HPDE6-E6E7 (cell line): ENCODE measurements around the gene LIPG.

Experiments used
- DNase-seq: peaks from one replicate; pipeline ENCODE4 v3.0.0; 2011; ENCODE audit warnings: missing footprints; ENCODE audit errors: extremely low spot score

LIPG gene

DNA sequence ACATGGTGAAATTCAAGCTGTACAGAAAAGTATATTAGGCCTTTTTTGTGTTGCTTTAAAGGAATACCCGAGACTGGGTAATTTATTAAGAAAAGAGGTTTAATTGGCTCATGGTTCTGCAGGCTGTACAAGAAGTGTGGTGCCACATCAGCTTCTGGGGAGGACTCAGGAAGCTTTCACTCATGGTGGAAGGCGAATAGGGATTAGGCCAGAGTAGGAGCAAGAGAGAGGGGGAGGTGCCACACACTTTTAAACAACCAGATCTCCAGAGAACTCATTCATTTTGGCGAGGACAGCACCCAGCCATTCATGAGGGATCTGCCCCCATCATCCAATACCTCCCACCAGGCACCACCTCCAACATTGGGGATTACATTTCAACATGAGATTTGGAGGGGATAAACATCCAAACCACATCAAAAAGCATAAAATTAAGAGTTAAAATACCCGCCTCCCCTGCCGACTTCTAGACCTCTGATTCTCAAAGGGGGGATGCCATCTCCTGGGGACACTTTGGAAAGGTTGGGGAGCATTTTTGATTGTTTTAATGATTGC, 15.1 kb upstream of the LIPG start:
- DNase-seq: no peak

DNA sequence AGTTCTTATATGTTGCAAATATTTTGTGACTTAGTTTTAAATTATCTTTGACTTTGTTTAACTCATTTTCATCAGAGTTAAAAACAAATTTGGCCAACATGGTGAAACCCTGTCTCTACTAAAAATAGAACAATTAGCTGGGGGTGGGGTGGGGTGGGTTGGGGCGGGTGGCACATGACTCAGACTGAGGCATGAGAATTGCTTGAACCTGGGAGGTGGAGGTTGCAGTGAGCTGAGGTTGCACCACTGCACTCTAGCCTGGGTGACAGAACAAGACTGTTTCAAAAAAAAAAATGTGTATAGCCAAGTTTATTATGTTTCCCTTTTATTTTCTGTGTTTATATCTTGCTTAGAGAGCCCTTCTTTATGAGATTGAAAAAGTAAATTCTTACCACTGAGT, 14.2 kb upstream of the LIPG start:
- DNase-seq: no peak

DNA sequence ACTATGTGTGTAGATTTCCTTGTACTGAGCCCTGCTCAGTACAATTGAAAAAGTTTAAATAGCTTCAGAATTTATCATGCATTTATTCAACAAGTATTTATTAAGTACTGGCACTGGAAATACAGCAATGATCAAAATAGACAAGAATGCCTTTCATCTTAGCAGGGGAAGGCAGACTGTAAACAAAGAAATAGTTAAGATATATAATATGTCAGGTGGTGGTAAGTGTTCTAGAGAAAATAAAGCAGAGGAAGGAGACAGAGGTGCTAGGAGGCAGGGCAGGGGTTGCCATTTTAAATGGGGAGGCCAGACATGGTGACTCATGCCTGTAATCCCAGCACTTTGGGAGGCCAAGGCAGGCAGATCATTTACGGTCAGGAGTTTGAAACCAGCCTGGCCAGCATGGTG, 13.6 kb upstream of the LIPG start:
- DNase-seq: no peak

DNA sequence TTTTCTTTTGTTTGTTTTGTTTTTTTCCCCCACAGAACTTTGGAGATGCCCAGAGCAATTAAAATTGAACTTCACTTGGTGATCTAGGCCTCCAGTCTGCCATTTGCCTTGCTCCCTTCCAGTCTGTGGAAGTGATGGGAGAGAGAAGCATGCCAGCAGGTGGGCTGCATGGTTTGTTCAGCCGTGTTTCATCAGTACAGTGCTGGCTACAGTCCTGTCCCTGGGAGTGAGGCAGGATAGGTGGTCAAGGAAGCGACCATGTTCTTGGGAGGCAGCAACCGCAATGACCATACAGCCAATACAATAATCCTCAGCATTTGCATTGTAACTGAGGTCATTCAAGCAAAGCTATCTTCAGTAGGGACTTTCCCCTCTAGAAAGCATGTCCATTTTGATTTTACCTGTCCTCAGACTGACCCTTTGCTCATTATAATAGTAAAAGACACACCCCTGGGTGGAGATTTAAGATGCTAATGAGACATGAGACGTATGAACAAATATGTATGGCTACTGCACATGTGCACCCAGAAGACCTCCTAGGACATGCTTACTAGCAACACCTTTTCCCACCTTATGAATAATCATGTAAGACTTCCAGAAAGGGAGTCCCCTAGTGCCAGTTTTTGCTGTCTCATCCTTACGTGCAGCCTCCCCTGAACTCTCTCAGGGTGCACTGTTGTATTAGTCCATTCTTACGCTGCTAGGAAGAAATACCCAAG, 11.1 kb upstream of the LIPG start:
- no peak for DNase-seq

DNA sequence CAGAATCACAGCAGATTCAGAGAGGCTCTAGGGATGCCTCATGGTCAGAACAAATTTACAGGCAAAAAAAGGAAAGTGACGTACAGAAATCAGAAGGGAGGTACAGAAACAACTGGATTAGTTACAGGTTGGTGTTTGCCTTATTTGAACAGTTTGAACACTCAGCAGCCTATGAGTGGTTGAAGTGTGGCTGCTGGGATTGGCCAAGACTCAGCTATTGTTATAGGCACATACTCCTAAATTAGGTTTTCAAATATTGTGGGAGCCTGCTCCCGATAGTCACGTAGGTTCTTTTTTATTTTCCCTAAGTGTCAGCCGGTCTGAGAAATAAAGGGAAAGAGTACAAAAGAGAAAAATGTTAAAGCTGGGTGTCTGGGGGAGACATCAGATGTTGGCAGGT, 8.9 kb upstream of the LIPG start:
- DNase-seq: no peak

DNA sequence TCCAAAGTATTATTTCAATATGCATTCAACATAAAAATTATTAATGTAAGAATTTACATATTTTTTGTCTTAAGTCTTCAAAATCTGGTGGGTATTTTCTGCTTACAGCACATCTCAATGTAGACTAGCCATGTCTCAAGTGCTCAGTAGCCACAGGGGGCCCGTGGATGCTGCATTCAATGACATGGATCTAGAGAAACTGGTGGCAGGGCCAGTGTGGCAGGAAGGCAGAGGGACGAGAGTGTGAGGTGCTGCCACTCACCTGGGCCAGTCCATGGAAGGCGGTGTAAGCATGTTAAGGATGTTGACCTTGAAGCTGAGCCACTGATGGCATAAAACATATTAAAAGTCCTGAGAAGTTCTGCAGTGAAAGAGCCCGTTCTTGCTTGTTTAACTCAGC, 6.2 kb upstream of the LIPG start:
- DNase-seq: no peak

DNA sequence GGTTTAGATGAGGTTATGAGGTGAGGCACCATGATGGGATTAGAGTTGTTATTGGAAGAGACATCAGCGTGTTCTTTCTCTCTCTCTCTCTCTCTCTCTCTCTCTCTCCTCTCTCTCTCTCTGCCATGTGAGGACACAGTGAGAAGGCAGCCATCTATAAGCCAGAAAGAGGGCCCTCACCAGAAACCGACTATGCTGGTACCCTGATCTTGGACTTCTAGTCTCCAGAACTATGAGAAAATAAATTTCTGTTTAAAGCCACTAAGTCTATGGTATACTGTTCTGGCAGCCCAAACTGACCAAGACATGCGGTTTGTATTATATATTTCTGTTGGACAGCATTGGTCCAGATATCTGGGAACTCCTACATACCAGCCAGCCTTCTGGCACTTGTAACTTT, 3.5 kb upstream of the LIPG start:
- DNase-seq: no peak

DNA sequence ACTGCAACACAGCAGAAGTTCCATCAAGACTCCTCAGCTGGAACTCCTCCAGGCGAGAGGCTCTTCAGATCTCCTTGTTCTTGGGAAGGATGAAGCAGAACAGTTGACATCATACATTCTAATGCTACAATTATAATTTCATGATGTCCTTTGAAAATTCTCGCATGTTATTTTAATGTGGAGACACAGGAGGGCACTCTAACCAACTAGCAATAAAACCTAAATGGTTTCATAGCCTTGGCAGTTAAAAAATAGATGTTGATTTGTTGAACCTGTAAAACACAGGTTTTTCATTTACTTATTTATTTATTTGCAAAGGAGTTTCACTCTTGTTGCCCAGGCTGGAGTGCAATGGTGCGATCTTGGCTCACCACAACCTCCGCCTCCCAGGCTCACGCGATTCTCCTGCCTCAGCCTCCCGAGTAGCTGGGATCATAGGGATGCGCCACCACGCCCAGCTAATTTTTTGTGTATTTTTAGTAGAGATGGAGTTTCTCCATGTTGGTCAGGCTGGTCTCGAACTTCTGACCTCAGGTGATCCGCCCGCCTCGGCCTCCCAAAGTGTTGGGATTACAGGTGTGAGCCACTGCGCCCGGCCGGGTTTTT, 2.4 kb upstream of the LIPG start:
- DNase-seq: peak; percentile 48

DNA sequence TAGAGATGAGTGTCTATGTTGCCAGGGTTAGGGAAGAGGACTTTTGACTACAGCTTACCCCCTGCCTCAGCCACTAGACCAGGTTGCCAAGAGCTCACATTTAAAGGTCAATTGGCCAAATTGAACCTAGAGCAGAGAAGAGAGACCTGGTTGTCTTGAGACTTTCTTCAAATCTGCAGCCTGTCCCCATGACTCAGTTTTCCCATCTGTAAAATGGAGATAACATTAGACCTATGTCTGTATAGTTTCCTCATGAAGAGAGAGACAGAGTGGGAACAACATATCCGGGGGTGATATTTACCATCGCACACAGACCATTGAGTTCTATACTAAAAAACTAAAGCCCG, 1.6 kb upstream of the LIPG start:
- no peak for DNase-seq

DNA sequence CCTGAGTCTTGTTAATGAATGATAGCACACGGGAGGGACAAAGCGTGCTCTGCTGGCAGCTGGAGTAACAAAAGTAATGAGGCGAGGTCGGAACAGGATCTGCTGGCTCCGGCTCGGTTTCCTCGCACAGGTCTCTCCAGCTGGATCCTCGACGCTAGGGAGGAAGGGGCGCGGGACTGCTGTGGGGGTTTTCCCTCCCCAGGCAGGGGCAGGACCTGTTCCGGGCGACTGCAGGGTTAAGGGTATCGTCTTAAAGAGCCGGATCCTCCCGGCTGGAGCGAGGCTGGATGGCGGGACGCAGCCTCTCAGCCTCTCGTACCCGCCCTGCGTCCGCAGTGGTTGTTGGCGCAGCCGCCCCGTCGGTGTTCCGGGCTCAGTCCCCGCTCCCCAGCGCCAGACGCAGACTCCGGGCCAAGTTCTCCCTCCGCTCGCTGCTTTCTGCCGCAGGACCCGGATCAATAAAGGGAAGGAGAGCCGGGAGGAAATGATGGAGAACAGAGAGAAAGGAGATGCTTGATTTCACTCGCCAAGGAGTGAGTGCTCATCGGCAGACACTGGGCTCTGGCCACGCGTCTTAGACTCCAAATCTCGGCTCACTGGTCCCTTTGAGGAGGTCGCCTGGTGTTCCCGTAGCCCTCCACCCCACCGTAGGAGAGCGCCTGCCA, 1.1 kb upstream of the LIPG start:
- peak; percentile 31 for DNase-seq

DNA sequence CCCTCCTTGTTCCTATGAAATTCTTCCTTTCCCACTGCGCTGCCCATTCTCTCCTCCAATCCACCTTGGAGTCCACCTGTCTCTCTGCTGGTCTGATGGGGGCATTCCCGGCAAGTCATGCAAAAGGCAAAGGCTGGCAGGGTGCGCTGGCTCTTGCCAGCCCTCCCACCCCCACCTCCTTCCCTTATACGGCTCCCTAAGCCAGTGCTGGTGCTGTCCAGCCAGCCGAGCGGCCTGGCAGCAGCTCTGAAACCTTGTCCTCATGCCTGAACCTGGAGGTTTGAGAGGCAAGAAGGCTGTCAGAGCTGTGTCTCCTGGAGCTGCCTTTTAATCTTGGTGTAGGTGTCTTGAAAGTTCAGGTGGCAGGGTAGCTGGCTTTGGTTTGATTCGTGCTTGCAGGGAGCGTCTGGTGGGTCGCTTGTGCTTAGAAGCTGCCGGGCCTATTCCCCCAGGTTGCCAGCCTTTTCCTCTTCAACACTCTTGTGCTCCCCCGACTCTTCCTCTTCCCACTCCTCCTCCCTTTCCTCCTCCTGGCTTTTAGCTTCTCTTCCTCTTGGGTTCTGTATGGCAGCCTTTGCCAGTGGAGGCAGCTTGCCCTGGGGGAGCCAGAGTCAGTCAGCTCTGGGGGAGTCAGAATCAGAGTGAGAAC, 748 bp downstream of the LIPG start:
- peak; percentile 41 for DNase-seq

DNA sequence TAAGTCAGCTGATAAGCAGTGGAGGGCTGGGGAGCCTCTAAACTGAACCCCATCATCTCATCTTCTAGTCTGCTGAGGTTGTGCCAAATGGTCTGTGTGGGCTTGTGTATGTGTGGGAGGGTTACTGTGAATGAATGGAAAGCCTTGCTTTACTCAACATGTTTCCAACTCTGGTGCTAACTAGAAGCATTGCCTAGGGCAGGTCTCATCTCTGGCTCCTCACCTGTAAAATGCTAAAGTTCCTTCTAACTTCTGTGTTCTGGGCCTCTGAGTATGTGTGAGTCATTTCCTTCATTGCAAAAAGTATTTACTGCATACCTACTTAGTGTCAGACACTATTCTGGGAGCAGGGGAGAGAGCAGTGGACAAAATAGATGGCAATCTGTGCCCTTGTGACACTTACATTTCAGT, 1.3 kb downstream of the LIPG start:
- DNase-seq: peak; percentile 65

DNA sequence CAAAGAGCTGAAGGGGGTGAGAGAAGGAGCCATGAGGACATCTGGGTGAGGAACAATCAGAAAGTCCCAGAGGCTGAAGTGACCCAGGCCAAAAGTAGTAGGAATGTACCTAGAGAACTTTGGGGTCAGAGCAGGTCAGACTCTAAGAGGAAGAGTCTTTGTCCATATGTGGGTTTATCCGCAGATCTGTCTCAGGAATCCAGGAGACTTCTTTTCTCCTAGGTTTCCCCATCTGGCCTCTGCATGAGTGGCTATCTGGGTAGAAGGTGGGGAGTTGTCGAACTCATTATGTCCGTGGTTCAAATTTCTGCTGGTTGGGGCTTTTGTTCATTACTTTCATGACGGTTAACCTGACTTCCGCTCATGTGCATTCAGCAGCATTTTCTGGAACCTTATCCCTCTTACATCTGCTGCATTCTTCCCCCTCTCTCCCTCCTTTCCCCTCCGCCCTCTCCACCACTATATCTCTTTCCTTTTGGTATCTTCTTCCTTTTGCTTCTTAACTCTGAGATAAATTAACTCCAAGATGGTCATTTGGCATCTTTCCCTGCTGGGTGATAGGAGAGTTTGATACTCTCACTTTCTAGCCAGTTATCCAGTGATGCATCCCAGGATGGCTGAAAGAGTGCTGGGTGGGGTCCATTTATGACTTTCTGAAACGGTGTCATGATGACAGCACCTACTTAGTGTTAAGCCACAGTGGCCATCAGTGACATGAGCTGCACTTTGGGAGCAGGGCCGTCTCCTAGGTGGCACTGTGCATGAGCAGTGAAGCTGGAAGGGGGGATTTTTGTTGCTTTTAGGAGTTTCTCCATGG, 2.1 kb downstream of the LIPG start:
- DNase-seq: no peak

DNA sequence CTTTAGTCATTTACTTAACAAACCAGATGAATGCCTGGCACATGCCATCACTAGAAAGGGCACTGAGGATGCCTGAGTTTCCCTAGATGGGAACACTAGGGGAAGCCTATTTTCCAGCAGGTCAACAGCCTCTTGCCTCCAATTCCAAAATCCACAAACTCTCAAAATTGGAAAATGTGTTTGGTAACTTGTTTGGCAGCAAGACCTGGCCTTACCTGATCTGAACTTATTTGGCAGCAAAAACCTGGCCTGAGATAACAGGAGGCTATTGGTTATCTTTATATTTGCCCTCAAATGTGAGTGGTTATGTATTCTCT, 2.6 kb downstream of the LIPG start:
- no peak for DNase-seq

DNA sequence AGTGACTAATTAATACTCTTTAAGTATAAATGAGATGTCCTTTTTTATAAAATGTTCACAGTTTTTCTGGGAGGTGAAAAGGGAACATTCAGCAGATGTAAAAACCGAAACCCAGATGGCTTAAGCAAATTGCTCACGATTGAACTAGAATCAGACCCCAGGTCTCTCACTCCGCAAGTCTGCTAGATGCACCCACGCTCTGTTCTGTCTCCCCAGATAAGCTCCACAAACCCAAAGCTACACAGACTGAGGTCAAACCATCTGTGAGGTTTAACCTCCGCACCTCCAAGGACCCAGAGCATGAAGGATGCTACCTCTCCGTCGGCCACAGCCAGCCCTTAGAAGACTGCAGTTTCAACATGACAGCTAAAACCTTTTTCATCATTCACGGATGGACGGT, 3.2 kb downstream of the LIPG start:
- DNase-seq: no peak

DNA sequence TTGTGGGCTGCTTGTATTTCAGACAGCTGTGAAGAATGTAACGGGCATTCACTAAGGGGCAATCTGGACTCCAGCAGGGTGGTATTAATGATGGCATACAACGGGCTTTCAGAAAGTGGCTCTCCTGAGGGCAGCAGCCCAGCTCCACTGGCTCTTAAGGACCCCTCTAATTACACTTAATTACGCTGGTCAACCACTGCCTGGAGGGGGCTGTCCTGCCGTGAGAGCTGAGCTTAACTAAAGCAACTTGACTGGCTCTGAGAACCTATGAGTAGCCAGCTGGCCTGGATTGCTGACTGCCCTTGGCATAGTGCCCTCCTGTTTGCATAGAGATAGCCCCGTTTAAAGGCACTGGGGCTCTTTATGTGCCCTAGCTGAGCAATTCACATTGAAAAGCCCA, 3.8 kb downstream of the LIPG start:
- no peak for DNase-seq

DNA sequence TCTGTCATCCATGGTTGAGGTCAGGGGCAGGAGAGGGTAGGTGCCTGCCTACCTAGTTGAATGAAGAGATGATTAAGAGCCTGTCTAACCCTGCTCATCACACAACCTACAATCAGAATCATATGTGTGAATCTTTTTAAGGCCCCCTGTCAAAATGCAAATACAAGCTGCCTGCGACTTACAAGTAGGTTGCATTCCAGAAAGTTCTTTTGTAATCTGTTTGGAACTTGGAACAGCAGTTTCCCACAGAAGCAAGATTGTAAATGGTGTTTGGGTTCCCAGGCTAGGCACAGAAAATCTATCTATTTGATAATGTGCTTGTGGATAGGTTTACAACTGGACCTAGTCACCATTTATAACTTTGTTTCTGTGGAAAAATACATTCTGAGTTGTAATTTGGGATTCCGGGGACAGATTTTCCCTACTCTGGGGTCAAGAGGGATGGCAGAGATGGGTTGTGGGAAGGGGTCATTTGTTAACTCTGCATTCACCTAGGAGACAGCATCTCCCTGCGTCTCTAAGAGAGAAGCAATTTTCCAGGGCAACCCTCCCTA, 4.4 kb downstream of the LIPG start:
- no peak for DNase-seq

DNA sequence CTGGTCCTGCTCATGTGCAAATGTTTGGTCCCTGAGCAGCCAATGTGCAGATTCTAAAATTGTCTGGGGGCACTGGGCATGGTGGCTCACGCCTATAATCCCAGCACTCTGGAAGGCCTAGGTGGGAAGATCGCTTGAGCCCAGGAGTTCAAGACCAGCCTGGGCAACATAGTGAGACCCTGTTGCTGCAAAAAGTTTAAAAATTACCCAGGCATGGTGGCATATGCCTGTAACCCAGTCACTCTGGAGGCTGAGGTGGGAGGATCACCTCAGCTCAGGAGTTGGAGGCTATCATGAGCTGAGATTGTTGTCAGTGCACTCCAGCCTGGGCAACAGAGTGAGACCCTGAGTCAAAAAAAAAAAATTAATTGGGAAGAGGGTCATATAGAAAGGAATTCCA, 5.1 kb downstream of the LIPG start:
- DNase-seq: no peak

DNA sequence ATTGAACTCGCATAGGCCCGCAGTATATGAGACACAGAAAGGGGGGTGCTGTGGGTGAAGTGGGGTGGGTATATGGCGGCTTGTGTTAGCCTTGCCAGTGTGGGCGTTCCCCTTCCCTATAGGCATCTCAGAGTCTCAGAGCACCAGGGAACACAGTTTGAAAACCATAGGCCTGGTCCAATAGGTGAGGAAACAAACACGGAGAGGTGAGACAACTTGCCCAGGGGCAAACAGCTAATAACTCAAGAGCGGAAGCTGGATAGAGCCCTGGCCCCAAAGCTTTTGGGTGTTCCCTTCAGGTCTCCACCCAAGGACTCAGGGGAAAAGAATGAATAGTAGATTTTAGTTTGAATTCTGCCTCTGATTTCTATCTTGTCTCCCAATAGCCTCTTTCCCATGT, 7.9 kb downstream of the LIPG start:
- DNase-seq: no peak

DNA sequence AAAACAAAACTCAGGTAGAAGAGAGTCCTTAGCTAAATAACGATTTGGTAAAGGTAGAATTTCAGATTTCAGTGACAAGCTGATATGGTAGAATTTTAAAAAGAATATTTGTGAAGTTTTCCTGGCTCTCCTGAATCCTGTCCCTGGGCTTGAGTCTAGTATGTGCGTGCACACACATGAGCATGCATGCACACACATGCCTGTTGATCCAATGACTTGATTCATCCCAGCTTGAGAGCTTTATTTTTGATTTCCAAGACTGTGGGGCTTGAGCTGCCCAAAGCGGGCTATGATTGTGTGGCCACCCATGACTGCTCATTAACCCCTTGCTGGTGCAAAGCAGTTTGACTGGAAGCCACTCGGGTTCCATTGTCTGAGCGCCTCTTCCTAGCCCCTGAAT, 9.0 kb downstream of the LIPG start:
- DNase-seq: no peak

DNA sequence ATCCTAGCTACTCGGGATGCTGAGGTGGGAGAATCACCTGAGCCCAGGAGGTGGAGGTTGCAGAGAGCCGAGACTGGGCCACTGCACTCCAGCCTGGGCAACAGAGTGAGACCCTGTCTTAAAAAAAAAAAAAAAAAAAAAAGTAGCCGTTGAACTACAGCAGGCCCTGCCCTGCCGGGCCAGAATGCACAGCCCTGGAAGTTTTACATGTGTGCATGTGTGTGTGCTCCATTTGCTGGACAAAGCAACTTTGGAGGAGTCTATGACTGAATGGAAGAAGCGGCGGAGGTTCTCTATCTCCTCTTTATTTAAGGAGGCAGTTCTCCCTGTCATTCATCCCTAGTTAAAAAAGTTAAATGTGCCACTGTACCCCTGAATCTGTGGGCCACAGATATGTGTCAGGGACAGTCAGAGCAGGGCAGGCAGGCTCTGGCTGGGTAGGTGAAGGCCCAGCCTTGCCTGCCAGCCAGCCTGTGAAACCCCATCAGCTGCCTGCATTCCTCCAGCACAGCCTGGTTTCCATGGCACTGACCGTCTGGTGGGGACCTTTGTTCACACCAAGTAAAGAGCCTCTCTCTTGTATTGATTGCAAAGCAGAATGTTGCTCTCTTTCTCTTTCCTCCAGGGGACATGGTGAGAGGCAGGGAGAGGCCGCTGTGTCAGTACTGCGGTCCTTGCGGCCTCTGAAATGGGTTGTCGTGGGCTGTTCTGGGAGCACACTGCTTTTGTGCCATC, 10.9 kb downstream of the LIPG start:
- no peak for DNase-seq
